Right cardiac atrium (tissue), 5 donors: ENCODE results near the gene G3BP2. TPM values are rescaled to one million over a fixed set of nuclear protein-coding genes. Genes with fewer than 3 reads are reported as not detected.
"Not testable (repeated sequence)": the region's sequence is repeated elsewhere in the genome, so short reads cannot be mapped to it uniquely, and the experiment has no call there.

Experiments used
- ATAC-seq, 2 donors: fragments of 200-7000 bp; cut with Tn5 transposase; one replicate each; pipeline versions ENCODE4 v1.8.0 to v1.9.1; 2020; ENCODE audit warnings: moderate library complexity in 2 of 2, mild to moderate bottlenecking in 1 of 2
- DNase-seq, 3 donors: peaks; one replicate each; pipeline ENCODE4 v3.0.0-alpha.2; 2020
- H3K27ac ChIP-seq: one replicate; pipeline ENCODE4 v1.5.1; 2013; ENCODE audit warnings: mild to moderate bottlenecking, low read length, control low read depth, moderate library complexity
- H3K27me3 ChIP-seq: one replicate; pipeline ENCODE4 v1.6.1; 2013; ENCODE audit not compliant: control insufficient read depth, insufficient read depth
- H3K4me1 ChIP-seq: one replicate; pipeline ENCODE4 v1.6.1; 2013; ENCODE audit warnings: low read length; ENCODE audit not compliant: control insufficient read depth, insufficient read depth
- H3K4me3 ChIP-seq: one replicate; pipeline ENCODE4 v1.5.1; 2013; ENCODE audit warnings: low read length, control low read depth
- H3K9me3 ChIP-seq: one replicate; pipeline ENCODE4 v1.6.1; 2013; ENCODE audit warnings: low read length; ENCODE audit not compliant: control insufficient read depth
- WGBS: extraction: QIAGEN DNeasy Blood & Tissue Kit; methylation state at CpG from one replicate; pipeline ENCODE4 v1.1.7; 2013; 5-methylcytosine and 5-hydroxymethylcytosine counted together
- intact Hi-C, 4 donors: fragments of 100-400 bp; cut with DNase I; formaldehyde crosslinking; loops; one replicate each; pipeline versions ENCODE4 v1.11.0 to v1.14.0; 2022 to 2023
- polyA plus RNA-seq: library from polyadenylated mRNA; stranded (reverse); fragments of 200-250 nt; gene quantifications from one replicate; pipeline ENCODE4 v1.2.3, GENCODE V29; 2013
- total RNA-seq, 4 donors: library from RNA; stranded (reverse); fragmentation: NEBNext Ultra II Directional; extraction: Animal tissue kit (Norgen Biotek cat#: 25700); gene quantifications; one replicate each; pipeline ENCODE4 v1.2.1, GENCODE V29; 2021
- donor health status: healthy with polysubstance abuse.
- donor health status: DM: no; HTN: yes; CAD: no.
- donor health status: DM: no; HTN: no; CAD: no.
- donor health status: DM: no; HTN: yes; CAD: no; lungs with severe emphysema.
- donor health status: DM: yes; HTN: yes; CAD: no.

The G3BP2 gene
- total and polyA plus RNA-seq, 5 donors = 22.3 to 124 (median 85.1) TPM

DNA sequence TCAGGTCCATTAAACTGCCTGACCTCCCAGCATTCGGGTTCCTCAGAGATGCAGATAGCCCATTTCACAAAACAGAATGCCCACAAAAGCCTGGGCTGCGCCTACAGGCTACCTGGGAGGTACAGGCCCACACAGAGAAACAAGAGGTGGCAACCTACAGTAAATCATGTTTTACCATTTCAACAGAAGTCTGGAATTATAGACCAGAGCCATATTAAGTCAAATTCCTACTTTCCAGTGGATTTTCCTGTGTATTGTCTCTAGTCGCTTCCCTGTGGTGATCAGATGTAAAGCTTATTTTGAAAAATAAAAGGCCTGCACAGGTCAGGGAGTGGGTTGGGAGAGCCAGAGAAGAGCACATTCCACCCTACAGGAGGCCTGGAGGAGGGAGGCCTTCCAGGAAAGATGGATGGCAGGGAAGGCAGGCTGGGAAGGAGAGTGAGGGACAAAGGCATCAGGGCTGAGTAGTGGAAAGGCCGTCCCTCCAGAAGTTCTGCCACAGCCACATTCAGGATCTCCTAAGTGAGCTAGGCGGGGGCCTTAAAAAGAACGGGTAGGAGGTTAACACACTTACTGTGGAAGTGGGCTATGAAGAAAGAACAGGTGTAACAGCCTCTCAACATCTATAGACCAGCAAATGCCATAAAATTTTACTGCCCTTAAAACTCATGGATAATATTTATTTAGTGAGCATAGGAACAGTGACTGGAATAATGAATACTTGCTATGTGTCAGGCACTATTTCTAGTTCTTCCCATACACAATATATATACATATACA is 32.2 kb upstream of the G3BP2 start:
- WGBS = 95% methylated on average over 6 of the region's 6 CpGs
- no peaks in the 10 kb centered on the region for H3K9me3 ChIP-seq
- peaks cover 2% of the 10 kb centered on the region for H3K4me1 ChIP-seq
- H3K27ac ChIP-seq = no peak overlapping the region
- intact Hi-C loops = no loop called here
- no peaks in the 10 kb centered on the region for H3K27me3 ChIP-seq
- ATAC-seq (no peak), DNase-seq (no peak)
- no peak overlapping the region for H3K4me3 ChIP-seq

DNA sequence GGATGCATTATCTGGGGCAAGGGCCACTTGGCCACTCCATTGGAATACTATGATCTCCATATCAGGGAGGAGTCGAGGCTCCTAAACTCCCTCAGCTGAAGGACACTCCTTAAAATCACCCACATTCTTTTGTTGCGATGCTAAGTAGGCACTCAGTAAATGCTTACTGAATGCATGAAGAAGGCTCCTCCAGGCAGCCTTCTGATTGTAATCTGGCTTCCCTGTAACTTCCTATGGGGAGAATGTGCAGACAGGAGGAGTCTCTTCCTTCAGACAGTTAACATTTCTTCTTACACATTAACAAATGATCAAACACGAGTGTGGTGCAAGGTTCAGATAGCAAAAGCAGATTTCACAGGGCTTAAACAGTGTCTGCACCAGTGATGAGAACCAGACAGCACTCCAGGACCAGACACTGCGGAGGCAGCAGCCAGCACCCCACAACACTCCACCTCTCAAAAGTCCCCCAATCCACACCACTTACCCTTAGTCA is 29.8 kb upstream of the G3BP2 start:
- peaks cover 2% of the 10 kb centered on the region for H3K4me1 ChIP-seq
- no peaks in the 10 kb centered on the region for H3K9me3 ChIP-seq
- ATAC-seq = no peak
- H3K27me3 ChIP-seq = no peaks in the 10 kb centered on the region
- H3K27ac ChIP-seq = no peak overlapping the region
- intact Hi-C loops = no loop called here
- no peak overlapping the region for H3K4me3 ChIP-seq
- 70% methylated on average over 4 of the region's 4 CpGs for WGBS
- no peak for DNase-seq

DNA sequence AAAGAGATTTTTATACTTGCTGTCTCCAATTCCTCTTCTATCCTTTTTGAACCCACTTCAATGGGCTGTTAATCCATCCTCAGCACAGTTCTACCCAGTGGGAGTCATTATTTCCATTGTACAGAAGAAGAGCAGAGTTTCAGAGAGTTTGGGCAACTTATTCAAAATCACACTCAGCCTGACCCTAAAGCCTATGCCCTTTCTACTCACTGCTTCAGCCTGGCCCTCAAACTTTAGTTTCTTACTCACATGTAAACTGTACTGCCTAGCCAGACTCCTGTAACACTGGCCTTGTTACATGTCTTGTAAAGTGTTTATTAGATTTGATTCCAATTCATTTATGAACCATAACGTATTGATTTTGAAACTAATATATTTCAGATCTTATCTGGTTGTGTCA is 26.1 kb upstream of the G3BP2 start:
- Histone ChIP-seq H3K4me3 (no peak overlapping the region), H3K9me3 (no peaks in the 10 kb centered on the region), H3K27ac (no peak overlapping the region), H3K27me3 (no peaks in the 10 kb centered on the region), H3K4me1 (peaks cover 4% of the 10 kb centered on the region)
- ATAC-seq (no peak), DNase-seq (no peak)
- intact Hi-C loops = no loop called here
- 1% methylated on average over 1 of the region's 1 CpG for WGBS

DNA sequence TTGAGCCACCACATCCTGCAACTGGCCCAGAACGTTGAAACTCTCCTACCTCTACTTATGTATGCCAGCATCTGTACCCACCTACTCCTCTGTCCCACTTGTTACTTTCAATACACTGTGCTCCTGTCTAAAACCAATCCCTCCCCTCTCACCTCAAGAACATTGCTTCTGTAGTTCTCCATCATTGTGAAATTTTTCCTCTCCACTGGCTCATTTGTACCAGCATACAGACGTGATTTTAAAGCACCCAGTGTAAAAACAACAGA is 25.7 kb upstream of the G3BP2 start:
- ATAC-seq (no peak), DNase-seq (no peak)
- no peak overlapping the region for H3K4me3 ChIP-seq
- 78% methylated on average over 2 of the region's 2 CpGs for WGBS
- peaks cover 4% of the 10 kb centered on the region for H3K4me1 ChIP-seq
- intact Hi-C loops = no loop called here
- no peaks in the 10 kb centered on the region for H3K9me3 ChIP-seq
- no peak overlapping the region for H3K27ac ChIP-seq
- H3K27me3 ChIP-seq = no peaks in the 10 kb centered on the region

DNA sequence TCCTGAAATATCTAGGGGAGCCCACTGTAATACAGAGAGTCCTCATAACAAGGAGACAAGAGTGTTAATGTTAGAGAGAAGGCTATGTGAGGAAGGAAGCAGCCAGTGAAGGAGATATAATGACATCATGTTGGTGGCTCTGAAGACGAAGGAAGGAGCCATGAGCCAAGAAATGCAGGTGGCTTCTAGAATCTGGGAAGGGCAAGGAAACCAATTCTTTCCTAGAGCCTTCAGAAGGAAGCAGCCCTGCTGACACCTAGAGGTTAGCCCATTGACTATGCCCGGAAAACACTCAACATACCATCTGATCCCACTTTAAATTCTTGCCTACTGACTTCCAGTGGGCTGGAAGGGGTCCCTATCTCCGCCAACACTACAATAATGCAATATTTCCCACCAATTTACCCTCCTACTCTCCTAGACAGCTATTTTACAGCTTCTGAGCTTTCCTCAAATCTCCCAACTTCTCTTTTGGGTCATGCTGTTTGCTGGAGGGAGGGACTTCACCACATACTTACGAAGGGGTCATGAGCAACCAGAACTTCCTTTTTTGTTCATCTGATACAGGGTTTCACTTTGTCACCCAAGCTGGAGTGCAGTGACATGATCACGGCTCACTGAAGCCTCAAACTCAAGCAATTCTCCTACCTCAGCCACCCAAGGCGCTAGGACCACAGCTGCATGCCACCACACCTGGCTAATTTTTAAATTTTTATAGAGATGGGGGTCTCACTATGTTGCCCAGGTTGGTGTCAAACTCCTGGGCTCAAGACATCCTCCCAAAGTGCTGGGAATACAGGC is 25.2 kb upstream of the G3BP2 start:
- DNase-seq = no peak
- Histone ChIP-seq H3K4me1 (peaks cover 4% of the 10 kb centered on the region), H3K4me3 (no peak overlapping the region), H3K27ac (no peak overlapping the region), H3K9me3 (no peaks in the 10 kb centered on the region), H3K27me3 (no peaks in the 10 kb centered on the region)
- intact Hi-C loops = no loop called here
- WGBS = 68% methylated on average over 6 of the region's 6 CpGs
- ATAC-seq = peak in 1 of 2 donors; percentile 12

DNA sequence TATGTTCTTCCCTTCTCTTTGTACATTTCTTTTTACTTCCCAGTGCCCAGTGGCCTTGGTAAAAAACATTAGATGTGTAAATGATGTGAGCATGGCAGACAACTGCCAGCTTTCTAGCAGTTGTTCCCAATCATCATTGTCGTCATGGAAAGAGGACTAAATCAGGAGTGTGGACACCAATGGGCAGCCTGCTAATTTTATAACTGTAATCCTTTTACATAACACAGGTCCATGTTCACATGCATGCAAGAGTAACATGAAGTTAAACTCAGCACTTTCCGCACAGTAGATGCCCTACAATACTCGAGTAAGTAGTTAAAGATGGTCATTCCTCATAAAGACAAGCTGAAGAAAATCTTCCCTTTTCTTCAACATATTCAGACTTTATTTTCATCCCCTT is 23.4 kb upstream of the G3BP2 start:
- H3K9me3 ChIP-seq = no peaks in the 10 kb centered on the region
- DNase-seq (no peak), ATAC-seq (peak in 1 of 2 donors; percentile 77)
- WGBS = 89% methylated on average over 3 of the region's 3 CpGs
- H3K27ac ChIP-seq = no peak overlapping the region
- no peak overlapping the region for H3K4me3 ChIP-seq
- intact Hi-C loops = no loop called here
- peaks cover 4% of the 10 kb centered on the region for H3K4me1 ChIP-seq
- H3K27me3 ChIP-seq = no peaks in the 10 kb centered on the region

DNA sequence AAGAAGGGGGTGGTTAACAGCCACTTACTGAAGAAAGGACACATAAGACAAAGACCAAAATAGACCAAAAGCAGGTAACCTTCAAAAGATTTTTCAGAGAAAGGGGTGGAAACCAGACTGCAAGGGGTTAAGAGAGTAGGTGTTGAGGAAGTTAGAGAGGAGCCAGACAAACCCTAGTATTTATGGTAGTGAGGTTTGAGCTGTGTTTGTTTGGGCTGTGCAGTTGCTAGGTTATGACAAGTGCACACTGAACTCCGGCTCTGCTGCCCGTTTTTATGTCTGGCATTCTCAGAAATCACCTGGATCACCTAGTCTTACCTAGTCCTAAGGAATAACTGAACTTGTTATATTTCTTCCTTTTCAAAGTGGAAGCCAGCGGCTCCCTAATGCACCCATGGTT is 22.9 kb upstream of the G3BP2 start:
- Histone ChIP-seq H3K4me3 (no peak overlapping the region), H3K27me3 (no peaks in the 10 kb centered on the region), H3K4me1 (peaks cover 4% of the 10 kb centered on the region), H3K27ac (no peak overlapping the region), H3K9me3 (no peaks in the 10 kb centered on the region)
- DNase-seq (no peak), ATAC-seq (peak; percentile 85 to 88)
- intact Hi-C loops = no loop called here
- WGBS = 56% methylated on average over 3 of the region's 3 CpGs

DNA sequence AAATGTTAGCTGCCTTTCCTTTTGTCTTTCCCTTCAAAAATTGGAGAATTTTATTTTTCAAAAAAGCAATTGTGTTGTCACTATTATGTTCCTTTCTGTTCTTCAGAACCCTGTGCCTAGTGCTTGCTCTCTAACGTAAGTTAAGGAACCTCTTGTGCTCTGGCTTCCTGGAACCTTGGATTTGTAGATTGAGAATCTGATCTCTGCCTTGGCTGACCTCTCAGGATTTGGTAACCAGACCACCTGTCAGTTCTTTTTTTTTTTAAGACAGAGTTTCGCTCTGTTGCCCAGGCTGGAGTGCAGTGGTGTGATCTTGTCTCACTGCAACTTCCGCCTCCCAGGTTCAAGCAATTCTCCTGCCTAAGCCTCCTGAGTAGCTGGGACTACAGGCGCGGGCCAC is 18.9 kb upstream of the G3BP2 start:
- ATAC-seq, DNase-seq, H3K4me1 ChIP-seq, H3K4me3 ChIP-seq, intact Hi-C loops, H3K27me3 ChIP-seq, H3K27ac ChIP-seq, H3K9me3 ChIP-seq: not testable (repeated sequence)
- WGBS = 98% methylated on average over 5 of the region's 5 CpGs

DNA sequence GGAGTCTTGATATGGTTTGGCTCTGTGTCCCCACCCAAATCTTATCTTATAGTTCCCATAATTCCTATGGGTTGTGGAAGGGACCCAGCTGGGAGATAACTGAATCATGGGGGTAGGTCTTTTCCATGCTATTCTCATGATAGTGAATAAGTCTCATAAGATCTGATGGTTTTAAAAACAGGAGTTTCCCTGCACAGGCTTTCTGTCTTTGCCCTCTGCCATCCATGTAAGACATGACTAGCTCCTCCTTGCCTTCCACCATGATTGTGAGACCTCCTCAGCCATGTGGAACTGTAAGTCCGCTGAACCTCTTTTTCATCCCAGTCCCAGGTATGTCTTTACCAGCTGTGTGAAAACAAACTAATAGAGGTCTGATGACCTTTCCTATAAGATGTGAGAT is 13.9 kb upstream of the G3BP2 start:
- 98% methylated on average over 1 of the region's 1 CpG for WGBS
- ATAC-seq, H3K4me3 ChIP-seq, intact Hi-C loops, H3K27me3 ChIP-seq, H3K27ac ChIP-seq, H3K4me1 ChIP-seq, H3K9me3 ChIP-seq, DNase-seq: not testable (repeated sequence)

DNA sequence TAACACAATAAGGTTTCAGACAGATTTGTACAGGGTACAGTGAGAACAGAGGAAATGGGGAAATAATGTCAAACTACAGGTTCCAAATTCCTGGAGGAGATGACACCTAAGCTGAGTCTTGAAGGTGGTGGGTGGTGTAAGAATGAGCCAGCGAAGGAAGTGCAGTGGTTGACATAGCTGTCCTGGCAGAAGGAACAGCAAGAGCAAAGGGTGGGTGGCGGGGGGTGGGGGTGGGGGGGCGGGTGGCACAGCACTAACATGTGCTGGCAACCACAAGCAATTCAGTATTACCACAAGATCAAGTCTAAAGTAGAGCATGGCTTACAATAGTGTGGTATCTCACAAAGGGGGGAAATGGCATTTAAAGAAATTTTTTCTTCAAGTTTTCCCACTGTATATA is 13.1 kb upstream of the G3BP2 start:
- no peak overlapping the region for H3K27ac ChIP-seq
- no peak for ATAC-seq
- DNase-seq = no peak
- H3K4me3 ChIP-seq = no peak overlapping the region
- H3K27me3 ChIP-seq = no peaks in the 10 kb centered on the region
- intact Hi-C loops = no loop called here
- 77% methylated on average over 3 of the region's 3 CpGs for WGBS
- no peaks in the 10 kb centered on the region for H3K4me1 ChIP-seq
- no peaks in the 10 kb centered on the region for H3K9me3 ChIP-seq

DNA sequence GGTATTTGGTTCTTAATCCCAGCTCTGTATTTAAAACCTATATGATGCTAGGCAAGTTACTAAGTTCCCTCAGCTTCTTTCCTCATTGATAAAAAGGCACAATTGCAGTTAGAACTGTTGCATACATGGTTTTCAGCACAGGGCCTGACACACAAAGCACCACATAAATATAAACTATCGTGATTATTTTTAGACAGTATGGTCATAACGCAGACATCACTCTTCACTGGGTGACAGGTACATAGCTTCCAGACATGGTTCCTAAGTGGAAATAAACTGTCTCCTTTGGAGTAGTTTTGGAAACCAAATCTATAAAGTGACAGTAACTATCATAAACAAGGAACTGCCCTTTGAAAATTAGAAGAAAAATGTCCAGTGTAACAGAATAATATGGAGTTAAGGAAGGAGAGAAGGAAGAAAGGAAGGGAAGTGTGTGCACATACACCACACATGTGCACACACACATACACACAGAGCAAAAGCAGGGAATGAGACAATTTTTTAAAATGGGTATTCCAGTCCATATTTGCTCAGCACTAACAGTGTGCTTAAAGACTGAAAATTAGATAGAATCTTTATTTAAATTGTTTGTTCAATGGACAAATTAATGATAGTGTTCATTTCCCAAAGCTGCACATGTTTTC is 12.5 kb upstream of the G3BP2 start:
- H3K27me3 ChIP-seq = no peaks in the 10 kb centered on the region
- 68% methylated on average over 2 of the region's 2 CpGs for WGBS
- H3K27ac ChIP-seq = no peak overlapping the region
- no peaks in the 10 kb centered on the region for H3K4me1 ChIP-seq
- no peaks in the 10 kb centered on the region for H3K9me3 ChIP-seq
- intact Hi-C loops = no loop called here
- no peak overlapping the region for H3K4me3 ChIP-seq
- DNase-seq (no peak), ATAC-seq (no peak)
